ENCODE data around the gene BYSL. TPM values are rescaled to one million over a fixed set of nuclear protein-coding genes. Genes with fewer than 3 reads are reported as not detected.
"Not testable (repeated sequence)": the region's sequence is repeated elsewhere in the genome, so short reads cannot be mapped to it uniquely, and the experiment has no call there.

The BYSL gene
- total and polyA plus RNA-seq, 8 donors = 1.8 to 65.2 (median 10.6) TPM; not detected in 1

- TF ChIP-seq POLR2A (IDR thresholded peaks at IDR 0.05) (no peak), CTCF (IDR thresholded peaks at IDR 0.05) (no peak), POLR2AphosphoS5 (IDR thresholded peaks at IDR 0.05) (no peak)
- Histone ChIP-seq H3K27ac (peak overlapping the region; percentile 2 to 91 (median 89)), H3K9me3 (no peaks in the 10 kb centered on the region), H3K27me3 (no peaks in the 10 kb centered on the region), H3K4me3 (peak overlapping the region; percentile 66 to 90 (median 84)), H3K36me3 (peaks cover 8 to 26% (median 20%) of the 10 kb centered on the region in 4 donors), H3K4me1 (peaks cover 29 to 71% (median 64%) of the 10 kb centered on the region in 4 donors)
- intact Hi-C loops (cut with DNase I; ENCODE audit: low total_unique reads) = loop anchor here (10.0 kb wide), 1 partner anchor 105 kb away; no protein-coding TSS in a partner anchor
- WGBS, 5 donors = 12 to 21% (median 12%) methylated on average over 12 to 27 of the region's 27 CpGs
- DNase-seq = peak; percentile 27 to 69
Measured at GRCh38 chr6:41939848-41940758, 18.8 kb downstream of the BYSL start.

- TF ChIP-seq CTCF (IDR thresholded peaks at IDR 0.05) = no peak
- no peak for TF ChIP-seq EP300 (IDR thresholded peaks at IDR 0.05)
- TF ChIP-seq POLR2A (IDR thresholded peaks at IDR 0.05) = no peak
- no peak for TF ChIP-seq POLR2AphosphoS5 (IDR thresholded peaks at IDR 0.05)
- peak overlapping the region; percentile 66 to 90 (median 84) for H3K4me3 ChIP-seq
- intact Hi-C loops (cut with DNase I; ENCODE audit: low total_unique reads) = no loop called here
- peak overlapping the region; percentile 83 to 91 (median 89) for H3K27ac ChIP-seq
- H3K9me3 ChIP-seq = no peaks in the 10 kb centered on the region
- peak; percentile 44 to 78 for DNase-seq
- H3K4me1 ChIP-seq = peaks cover 29 to 64% (median 60%) of the 10 kb centered on the region in 4 donors
- WGBS, 5 donors = 0 to 1% (median 0%) methylated on average over 24 to 38 of the region's 38 CpGs
- no peaks in the 10 kb centered on the region for H3K27me3 ChIP-seq
- H3K36me3 ChIP-seq = peaks cover 1 to 19% (median 13%) of the 10 kb centered on the region in 4 donors
Measured at GRCh38 chr6:41940759-41941279, 19.5 kb downstream of the BYSL start.

GRCh38 chr6:41941280-41942066, 20.2 kb downstream of the BYSL start, which contains the start of gene CCND3:
Gene CCND3 (minus strand): TSS chr6:41941808. CDS start chr6:41941649, 159 bp downstream.
- 0 to 1% (median 0%) methylated on average over 18 to 85 of the region's 87 CpGs for WGBS, 5 donors
- Histone ChIP-seq H3K9me3 (no peaks in the 10 kb centered on the region), H3K4me3 (peak within 1 kb of the TSS; percentile 66 to 90 (median 84)), H3K27ac (peak within 1 kb of the TSS; percentile 83 to 91 (median 89)), H3K36me3 (peaks cover 0 to 14% (median 6%) of the 10 kb centered on the region in 4 donors), H3K4me1 (peaks cover 29 to 57% (median 53%) of the 10 kb centered on the region in 4 donors), H3K27me3 (no peaks in the 10 kb centered on the region)
- TF ChIP-seq POLR2A (IDR thresholded peaks at IDR 0.05) (no peak), POLR2AphosphoS5 (IDR thresholded peaks at IDR 0.05) (peak; percentile 32 to 71 (median 42))
- peak; percentile 92 to 97 for DNase-seq
- intact Hi-C loops (cut with DNase I; ENCODE audit: low total_unique reads) = no loop called here

- WGBS, 5 donors = 31 to 35% (median 35%) methylated on average over 20 of the region's 20 CpGs
- H3K27ac ChIP-seq = peak overlapping the region; percentile 83 to 91 (median 89)
Measured at GRCh38 chr6:41942067-41942851, 21.0 kb downstream of the BYSL start.

GRCh38 chr6:41942882-41943281, 21.6 kb downstream of the BYSL start:
- H3K9me3 ChIP-seq; H3K36me3 ChIP-seq; DNase-seq; intact Hi-C loops (cut with DNase I; ENCODE audit: low total_unique reads); H3K4me3 ChIP-seq; H3K27me3 ChIP-seq: not testable (repeated sequence)
- H3K27ac ChIP-seq = peak overlapping the region in 3 of 5 donors; percentile 89 to 91 (median 90)
- 93 to 95% (median 94%) methylated on average over 13 to 14 of the region's 14 CpGs for WGBS, 5 donors
- H3K4me1 ChIP-seq = peaks cover 29 to 43% (median 43%) of the 10 kb centered on the region in 4 donors

More at GRCh38 chr6:41942067-41942851, 21.0 kb downstream of the BYSL start:
- Histone ChIP-seq H3K4me3 (peak overlapping the region; percentile 66 to 90 (median 84)), H3K36me3 (peaks cover 0 to 6% (median 2%) of the 10 kb centered on the region in 4 donors), H3K9me3 (no peaks in the 10 kb centered on the region), H3K27me3 (no peaks in the 10 kb centered on the region), H3K4me1 (peaks cover 29 to 49% (median 46%) of the 10 kb centered on the region in 4 donors)
- intact Hi-C loops (cut with DNase I; ENCODE audit: low total_unique reads) = no loop called here
- no peak for TF ChIP-seq CTCF (IDR thresholded peaks at IDR 0.05)
- no peak for TF ChIP-seq EP300 (IDR thresholded peaks at IDR 0.05)
- TF ChIP-seq POLR2A (IDR thresholded peaks at IDR 0.05) = no peak
- TF ChIP-seq POLR2AphosphoS5 (IDR thresholded peaks at IDR 0.05) = no peak
- no peak for DNase-seq

All from stomach (tissue), 9 donors.